ENCODE measurements around the gene ALKBH5.

DNA sequence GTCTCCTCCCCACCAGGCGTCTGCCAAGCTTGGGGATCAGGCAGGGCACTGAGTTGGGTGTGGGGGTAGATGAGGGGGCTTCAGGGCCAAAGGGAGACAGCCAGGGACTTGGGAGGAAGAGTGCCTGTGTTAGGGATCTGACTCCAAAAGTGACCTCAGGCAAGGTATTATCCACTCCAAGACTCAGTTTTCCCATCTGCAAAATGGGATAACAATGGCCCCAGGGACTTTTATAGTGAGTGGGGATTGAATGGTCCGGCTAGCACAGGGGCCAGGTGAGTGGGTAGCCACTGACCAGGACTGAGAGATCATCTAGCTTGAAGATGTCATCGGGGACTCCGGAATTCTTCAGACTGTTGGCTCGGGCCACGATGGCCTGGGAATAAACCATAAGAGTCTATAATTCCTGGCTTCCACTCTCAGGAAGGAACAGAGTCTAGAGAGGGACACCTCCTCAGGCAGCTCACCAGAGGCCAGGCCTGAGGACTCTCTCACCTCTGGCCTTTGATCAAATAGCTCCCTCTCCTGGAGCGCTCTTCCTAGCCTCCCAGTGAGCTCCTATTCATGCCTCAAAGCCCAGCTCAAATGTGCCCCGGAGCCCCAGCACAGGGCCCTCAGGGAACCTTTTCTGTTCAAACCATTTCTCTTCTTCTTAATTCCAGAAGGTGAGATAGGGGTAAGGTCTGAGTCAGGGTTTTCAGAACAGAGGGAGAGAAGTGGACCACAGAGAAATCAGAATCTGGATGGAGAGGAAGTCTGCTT lies 71.4 kb downstream of the ALKBH5 start:
- TF ChIP-seq, protein P1, sequence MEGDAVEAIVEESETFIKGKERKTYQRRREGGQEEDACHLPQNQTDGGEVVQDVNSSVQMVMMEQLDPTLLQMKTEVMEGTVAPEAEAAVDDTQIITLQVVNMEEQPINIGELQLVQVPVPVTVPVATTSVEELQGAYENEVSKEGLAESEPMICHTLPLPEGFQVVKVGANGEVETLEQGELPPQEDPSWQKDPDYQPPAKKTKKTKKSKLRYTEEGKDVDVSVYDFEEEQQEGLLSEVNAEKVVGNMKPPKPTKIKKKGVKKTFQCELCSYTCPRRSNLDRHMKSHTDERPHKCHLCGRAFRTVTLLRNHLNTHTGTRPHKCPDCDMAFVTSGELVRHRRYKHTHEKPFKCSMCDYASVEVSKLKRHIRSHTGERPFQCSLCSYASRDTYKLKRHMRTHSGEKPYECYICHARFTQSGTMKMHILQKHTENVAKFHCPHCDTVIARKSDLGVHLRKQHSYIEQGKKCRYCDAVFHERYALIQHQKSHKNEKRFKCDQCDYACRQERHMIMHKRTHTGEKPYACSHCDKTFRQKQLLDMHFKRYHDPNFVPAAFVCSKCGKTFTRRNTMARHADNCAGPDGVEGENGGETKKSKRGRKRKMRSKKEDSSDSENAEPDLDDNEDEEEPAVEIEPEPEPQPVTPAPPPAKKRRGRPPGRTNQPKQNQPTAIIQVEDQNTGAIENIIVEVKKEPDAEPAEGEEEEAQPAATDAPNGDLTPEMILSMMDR (IDR thresholded peaks at IDR 0.05): peak; percentile 23
- TF ChIP-seq EZH2phosphoT487 (IDR thresholded peaks at IDR 0.05) (no peak), EZH2 (IDR thresholded peaks at IDR 0.05) (no peak)

Measured in neural progenitor cell (in vitro differentiated cells).